Measurements from ENCODE around the gene ZNF774. TPM values are rescaled to one million over a fixed set of nuclear protein-coding genes. Genes with fewer than 3 reads are reported as not detected.
"Not testable (repeated sequence)": the region's sequence is repeated elsewhere in the genome, so short reads cannot be mapped to it uniquely, and the experiment has no call there.

Gene ZNF774
- total RNA-seq, 1 experiment from 2014 or later = 0.27 TPM

- in situ Hi-C loops (cut with HindIII; ENCODE audit: low sequenced_read_pairs) = no loop called here
- DNase-seq (ENCODE audit: low spot score) = no peak
These were observed 56.6 kb downstream of the ZNF774 start for GRCh38 chr15:90408657-90409056.

- in situ Hi-C loops (cut with HindIII; ENCODE audit: low sequenced_read_pairs); DNase-seq (ENCODE audit: low spot score): not testable (repeated sequence)
These were observed 57.5 kb downstream of the ZNF774 start for GRCh38 chr15:90409587-90409986.

DNA sequence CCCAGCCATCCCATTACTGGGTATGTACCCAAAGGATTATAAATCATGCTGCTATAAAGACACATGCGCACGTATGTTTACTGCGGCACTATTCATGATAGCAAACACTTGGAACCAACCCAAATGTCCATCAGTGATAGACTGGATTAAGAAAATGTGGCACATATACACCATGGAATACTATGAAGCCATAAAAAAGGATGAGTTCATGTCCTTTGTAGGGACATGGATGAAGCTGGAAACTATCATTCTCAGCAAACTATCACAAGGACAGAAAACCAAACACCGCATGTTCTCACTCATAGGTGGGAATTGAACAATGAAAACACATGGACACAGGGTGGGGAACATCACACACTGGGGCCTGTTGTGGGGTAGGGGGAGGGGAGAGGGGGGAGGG, 58.2 kb downstream of the ZNF774 start:
- in situ Hi-C loops (cut with HindIII; ENCODE audit: low sequenced_read_pairs); DNase-seq (ENCODE audit: low spot score): not testable (repeated sequence)

DNA sequence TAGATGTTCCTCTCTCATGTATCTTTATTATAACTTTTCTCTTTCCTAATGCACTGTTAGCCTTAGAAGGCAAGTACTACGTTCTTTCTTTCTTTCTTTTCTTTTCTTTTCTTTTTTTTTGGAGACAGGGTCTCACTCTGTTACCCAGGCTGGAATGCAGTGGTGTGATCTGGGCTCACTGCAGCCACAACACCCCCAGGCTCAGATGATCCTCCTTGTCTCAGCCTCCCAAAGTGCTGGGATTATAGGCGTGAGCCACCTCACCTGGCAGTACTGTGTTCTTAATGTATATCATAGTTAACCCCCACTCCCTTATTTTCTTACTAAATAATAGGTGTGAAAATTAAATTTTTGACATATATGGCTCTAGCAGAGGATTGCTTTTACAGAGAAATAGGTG, 59.1 kb downstream of the ZNF774 start:
- in situ Hi-C loops (cut with HindIII; ENCODE audit: low sequenced_read_pairs) = no loop called here
- no peak for DNase-seq (ENCODE audit: low spot score)

Other genes with a start within 250 kb of the ZNF774 start
- gene IDH2, start 249.8 kb upstream of the ZNF774 start, total RNA-seq (2014; rRNA removed; shearing (Covaris generic)) = 46.2 and 52.9 TPM in 2 replicates
- gene SEMA4B, start 151.0 kb upstream of the ZNF774 start, total RNA-seq (2014; rRNA removed; shearing (Covaris generic)) = 7.1 and 25.4 TPM in 2 replicates
- gene CIB1, start 118.3 kb upstream of the ZNF774 start, total RNA-seq (2014; rRNA removed; shearing (Covaris generic)) = 82.0 and 83.7 TPM in 2 replicates
- gene GDPGP1, start 118.1 kb upstream of the ZNF774 start, total RNA-seq (2014; rRNA removed; shearing (Covaris generic)) = 3.4 and 4.2 TPM in 2 replicates
- gene TTLL13, start 102.7 kb upstream of the ZNF774 start, total RNA-seq (2014; rRNA removed; shearing (Covaris generic)) = not detected in 2 replicates
- 105 and 114 TPM in 2 replicates for gene NGRN, start 86.6 kb upstream of the ZNF774 start, total RNA-seq (2014; rRNA removed; shearing (Covaris generic))
- 52.7 and 55.2 TPM in 2 replicates for gene IQGAP1, start 36.0 kb downstream of the ZNF774 start, total RNA-seq (2014; rRNA removed; shearing (Covaris generic))
- gene CRTC3, start 177.6 kb downstream of the ZNF774 start, total RNA-seq (2014; rRNA removed; shearing (Covaris generic)) = 5.9 and 7.4 TPM in 2 replicates

Data from G401 (cell line).